GM12874 (cell line): ENCODE results near the gene CFAP52.

Experiments
- CTCF ChIP-seq: IDR thresholded peaks from 2 replicates; pipeline ENCODE4 v1.5.1; 2011; ENCODE audit warnings: low read depth, mild to moderate bottlenecking, control low read depth, low read length, moderate library complexity; ENCODE audit not compliant: insufficient read depth

Gene CFAP52

GRCh38 chr17:9643611-9644010 is 67.2 kb downstream of the CFAP52 start:
- no peak for TF ChIP-seq CTCF

DNA sequence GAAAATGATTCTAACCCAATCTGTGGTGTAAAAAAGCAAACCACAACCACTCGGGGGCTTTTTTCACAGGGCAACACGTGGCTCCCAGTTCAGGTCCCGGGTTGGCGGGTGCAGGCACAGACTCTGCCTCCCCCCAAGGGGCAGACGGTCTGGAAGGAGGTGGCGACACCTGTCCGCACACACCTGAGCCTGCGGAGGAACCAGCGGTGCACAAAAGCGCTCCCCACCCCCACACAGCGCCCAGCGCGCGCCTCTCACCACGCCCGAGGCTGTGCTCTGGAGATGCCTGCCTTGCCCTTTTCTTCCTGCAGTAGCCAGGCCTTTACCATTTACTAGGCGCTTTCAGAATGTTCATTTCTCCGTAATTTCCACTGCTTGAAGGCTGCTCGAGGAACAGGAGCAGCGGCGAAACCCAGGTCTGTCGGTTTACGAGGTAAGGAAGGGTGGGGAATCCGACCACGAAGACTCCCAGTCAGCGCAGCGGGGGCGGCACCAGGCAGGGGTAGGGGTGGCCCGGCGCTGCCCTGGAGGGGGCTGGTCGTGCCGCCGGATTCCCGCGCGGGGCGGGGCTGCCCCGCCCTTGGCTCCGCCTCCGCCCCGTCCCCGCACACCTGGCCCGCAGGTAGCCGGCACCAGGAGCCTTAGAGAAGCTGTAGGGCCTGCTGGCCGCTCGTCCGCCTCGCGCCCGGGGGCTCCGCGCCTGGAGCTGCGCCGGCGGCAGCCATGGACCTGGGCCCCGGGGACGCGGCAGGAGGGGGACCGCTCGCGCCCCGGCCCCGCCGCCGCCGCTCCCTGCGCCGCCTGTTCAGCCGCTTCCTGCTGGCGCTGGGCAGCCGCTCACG is 68.7 kb downstream of the CFAP52 start, which contains the start of gene USP43:
Gene USP43 (plus strand): TSS at position 608 of the 842 bp plus-strand sequence. CDS start 116 bp downstream, at position 724.
- no peak for TF ChIP-seq CTCF

- no peak for TF ChIP-seq CTCF
These were observed 69.6 kb downstream of the CFAP52 start for GRCh38 chr17:9645851-9646545.

DNA sequence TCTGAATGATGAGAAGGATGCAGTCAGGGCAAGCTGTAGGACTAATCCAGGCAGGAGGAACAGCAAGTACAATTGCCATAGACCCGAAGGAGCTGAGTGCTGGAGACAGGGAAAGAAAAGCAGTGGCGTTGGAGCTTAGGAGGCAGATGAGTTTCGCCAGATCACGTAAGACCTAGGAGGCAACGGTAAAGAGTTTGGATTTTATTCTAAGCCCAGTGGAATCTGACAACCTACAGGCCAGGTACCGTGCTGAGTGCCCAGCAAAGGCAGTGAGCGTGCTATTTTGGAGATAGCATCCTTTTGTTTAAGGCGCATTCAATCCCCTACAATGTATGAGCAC is 70.1 kb downstream of the CFAP52 start:
- no peak for TF ChIP-seq CTCF

DNA sequence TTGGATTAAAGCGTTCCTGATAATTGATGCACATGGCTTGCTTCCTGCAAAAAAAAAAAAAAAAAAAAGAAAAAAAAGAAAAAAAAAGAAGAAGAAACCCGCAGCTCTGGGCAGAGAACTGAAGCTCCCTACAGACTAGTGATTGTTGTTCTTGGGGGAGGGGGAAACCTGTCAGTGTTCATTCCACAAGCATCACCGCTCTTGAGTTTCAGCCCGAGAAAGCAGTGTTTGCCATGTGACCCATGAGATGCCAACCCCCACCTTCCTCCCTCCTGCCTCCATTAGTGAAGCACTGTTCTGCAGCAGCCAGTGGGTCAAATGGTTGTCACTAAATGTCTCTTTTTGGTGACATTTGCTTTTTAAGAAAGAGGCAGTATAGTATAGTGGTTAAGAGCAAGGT is 70.6 kb downstream of the CFAP52 start:
- no peak for TF ChIP-seq CTCF

- no peak for TF ChIP-seq CTCF
These were observed 72.2 kb downstream of the CFAP52 start for GRCh38 chr17:9648521-9649110.

DNA sequence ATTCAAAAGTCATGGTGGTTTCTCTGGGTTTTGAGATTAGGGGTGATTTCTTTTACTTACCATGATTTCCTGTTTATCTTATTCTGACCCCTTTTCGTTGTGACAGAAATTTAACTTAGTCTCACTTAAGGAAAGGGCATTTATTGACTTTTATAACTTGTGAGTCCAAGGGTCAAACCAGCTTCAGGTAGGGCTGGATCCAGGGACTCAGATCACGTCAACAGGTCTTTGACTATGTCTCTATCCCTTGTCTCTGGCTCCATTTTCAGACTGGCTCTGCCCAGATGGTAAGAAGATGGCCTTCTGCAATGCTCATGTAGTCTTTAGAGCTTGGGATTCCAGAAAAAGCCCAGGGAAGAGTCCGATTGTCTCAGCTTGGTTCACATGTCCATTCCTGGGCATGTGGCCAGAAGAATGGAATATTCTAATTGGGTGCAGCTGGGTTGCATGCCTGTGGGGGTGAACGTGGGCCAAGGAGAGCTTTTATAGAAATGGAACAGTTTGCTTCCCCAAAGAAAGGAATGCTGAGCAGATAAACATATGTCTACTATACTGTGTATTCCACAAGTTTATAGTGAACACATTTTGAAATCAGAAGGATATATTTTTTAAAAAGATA is 82.3 kb downstream of the CFAP52 start:
- no peak for TF ChIP-seq CTCF
